Measurements from ENCODE around the gene EPN2.

EPN2 gene

GRCh38 chr17:19385521-19385983 is 148.4 kb downstream of the EPN2 start:
- H3K4me3 ChIP-seq (ENCODE audit: low read depth, low read length): no peak overlapping the region
- TF ChIP-seq CTCF (IDR thresholded peaks at IDR 0.05): no peak
- peaks cover 23% of the 10 kb centered on the region for H3K4me1 ChIP-seq
- no peak overlapping the region for H2AFZ ChIP-seq
- H3K79me2 ChIP-seq: no peaks in the 10 kb centered on the region
- no peak overlapping the region for H3K27ac ChIP-seq
- no peak overlapping the region for H3K9ac ChIP-seq
- H3K27me3 ChIP-seq (ENCODE audit: control insufficient read depth, insufficient read depth, low read length): no peaks in the 10 kb centered on the region
- no peaks in the 10 kb centered on the region for H3K36me3 ChIP-seq (ENCODE audit: control insufficient read depth, insufficient read depth, low read length)
- no peak overlapping the region for H3K4me2 ChIP-seq (ENCODE audit: low read length)
- H3K9me3 ChIP-seq (ENCODE audit: control insufficient read depth, low read length): no peaks in the 10 kb centered on the region

All from parathyroid adenoma (tissue), 2 donors.